Endodermal cell (in vitro differentiated cells): Measurements from ENCODE around the gene NFE2L3. TPM values are rescaled to one million over a fixed set of nuclear protein-coding genes. Genes with fewer than 3 reads are reported as not detected.

ENCODE experiments used
- DNase-seq: peaks from one replicate; pipeline ENCODE4 v3.0.0-alpha.2; 2017
- H3K27ac ChIP-seq: 2 replicates; pipeline ENCODE4 v1.5.1; 2013; ENCODE audit warnings: mild to moderate bottlenecking, low read depth, low read length, moderate library complexity
- H3K27me3 ChIP-seq: 2 replicates; pipeline ENCODE4 v1.6.1; 2013; ENCODE audit warnings: mild to moderate bottlenecking, low read length, moderate library complexity; ENCODE audit not compliant: insufficient read depth, control insufficient read depth, poor library complexity, severe bottlenecking
- H3K36me3 ChIP-seq: 2 replicates; pipeline ENCODE4 v1.7.0; 2013; ENCODE audit warnings: mild to moderate bottlenecking, low read length, moderate library complexity; ENCODE audit not compliant: control insufficient read depth, insufficient read depth
- H3K4me1 ChIP-seq: one replicate; pipeline ENCODE4 v1.7.0; 2013; ENCODE audit warnings: low read length; ENCODE audit not compliant: control insufficient read depth, insufficient read depth
- H3K4me3 ChIP-seq: 2 replicates; pipeline ENCODE4 v1.5.1; 2013; ENCODE audit warnings: mild to moderate bottlenecking, low read length, moderate library complexity
- H3K9ac ChIP-seq: 2 replicates; pipeline ENCODE4 v1.6.1; 2013; ENCODE audit warnings: mild to moderate bottlenecking, low read length, moderate library complexity; ENCODE audit not compliant: poor library complexity, severe bottlenecking; ENCODE audit errors: extremely low read depth
- H3K9me3 ChIP-seq: 2 replicates; pipeline ENCODE4 v1.6.1; 2013; ENCODE audit warnings: mild to moderate bottlenecking, low read length, moderate library complexity; ENCODE audit not compliant: control insufficient read depth
- H3K27ac Mint-ChIP-seq: 2 replicates; pipeline ENCODE4 v1.8.0; 2020; ENCODE audit warnings: mixed read lengths
- H3K27me3 Mint-ChIP-seq: 2 replicates; pipeline ENCODE4 v1.8.0; 2021; ENCODE audit warnings: mild to moderate bottlenecking, mixed read lengths; ENCODE audit not compliant: insufficient read depth
- H3K36me3 Mint-ChIP-seq: 2 replicates; pipeline ENCODE4 v1.8.0; 2020; ENCODE audit warnings: low read depth, mixed read lengths
- H3K4me1 Mint-ChIP-seq: 2 replicates; pipeline ENCODE4 v1.8.0; 2020; ENCODE audit warnings: mixed read lengths
- H3K4me3 Mint-ChIP-seq: 2 replicates; pipeline ENCODE4 v1.8.0; 2020; ENCODE audit warnings: mild to moderate bottlenecking, moderate library complexity, mixed read lengths
- H3K9me3 Mint-ChIP-seq: 2 replicates; pipeline ENCODE4 v1.8.0; 2020; ENCODE audit warnings: mild to moderate bottlenecking, mixed read lengths
- CTCF ChIP-seq: fragments of 200-600 bp; sonication (generic); conservative IDR thresholded peaks from 2 replicates; pipeline ENCODE4 v1.5.0; 2021; ENCODE audit warnings: antibody characterized with exemption, mild to moderate bottlenecking
- WGBS, 2 experiments: methylation state at CpG; one replicate each; pipeline versions ENCODE4 v1.1.5 to v1.1.7; 2013; ENCODE audit warnings: missing lambda C conversion rate in 2 of 2, mixed read lengths in 1 of 2; ENCODE audit not compliant: insufficient coverage in 1 of 2, insufficient read length in 1 of 2; 5-methylcytosine and 5-hydroxymethylcytosine counted together
- total RNA-seq, 2 donors: library from RNA; stranded (reverse); fragmentation: NEBNext Ultra II Directional in 1 of 2; extraction: Animal tissue kit (Norgen Biotek cat#: 25700) in 1 of 2; gene quantifications; 2 replicates in 1 of 2; 3 replicates in 1 of 2; pipeline ENCODE4 v1.2.1, GENCODE V29; 2021

Gene NFE2L3
- total RNA-seq, 2 donors from 2014 or later = 20.2 to 48.4 TPM

GRCh38 chr7:26153241-26153822 lies 1.3 kb downstream of the NFE2L3 start:
- Histone ChIP-seq H3K27me3 (no peaks in the 10 kb centered on the region), H3K9ac (peak overlapping the region; percentile 21), H3K36me3 (no peaks in the 10 kb centered on the region), H3K9me3 (no peaks in the 10 kb centered on the region), H3K4me1 (peaks cover 9% of the 10 kb centered on the region), H3K27ac (no peak overlapping the region), H3K4me3 (peak overlapping the region; percentile 86)
- DNase-seq = peak; percentile 80
- H3K4me3 Mint-ChIP-seq = peak overlapping the region; percentile 90
- peak overlapping the region; percentile 88 for H3K27ac Mint-ChIP-seq
- no peaks in the 10 kb centered on the region for H3K27me3 Mint-ChIP-seq
- H3K9me3 Mint-ChIP-seq = peaks cover 4% of the 10 kb centered on the region
- H3K4me1 Mint-ChIP-seq = peaks cover 37% of the 10 kb centered on the region
- H3K36me3 Mint-ChIP-seq = peaks cover 5% of the 10 kb centered on the region
- 4 to 6% methylated on average over 15 to 18 of the region's 18 CpGs for WGBS, 2 experiments
- peak; percentile 61 for TF ChIP-seq CTCF

GRCh38 chr7:26153823-26154783 lies 2.1 kb downstream of the NFE2L3 start:
- Histone ChIP-seq H3K9me3 (no peaks in the 10 kb centered on the region), H3K4me3 (peak overlapping the region; percentile 86), H3K36me3 (no peaks in the 10 kb centered on the region), H3K27me3 (no peaks in the 10 kb centered on the region), H3K4me1 (peaks cover 9% of the 10 kb centered on the region), H3K9ac (no peak overlapping the region), H3K27ac (no peak overlapping the region)
- peaks cover 5% of the 10 kb centered on the region for H3K36me3 Mint-ChIP-seq
- 56 to 75% methylated on average over 8 to 15 of the region's 15 CpGs for WGBS, 2 experiments
- no peaks in the 10 kb centered on the region for H3K27me3 Mint-ChIP-seq
- peak; percentile 89 for DNase-seq
- TF ChIP-seq CTCF = no peak
- peaks cover 2% of the 10 kb centered on the region for H3K9me3 Mint-ChIP-seq
- H3K4me1 Mint-ChIP-seq = peaks cover 45% of the 10 kb centered on the region
- H3K4me3 Mint-ChIP-seq = peak overlapping the region; percentile 90
- H3K27ac Mint-ChIP-seq = peak overlapping the region; percentile 88

- DNase-seq = peak; percentile 80
- peaks cover 9% of the 10 kb centered on the region for H3K4me1 ChIP-seq
These were observed 3.8 kb downstream of the NFE2L3 start for GRCh38 chr7:26155531-26156375.

More at GRCh38 chr7:26155531-26156375, 3.8 kb downstream of the NFE2L3 start:
- Mint-ChIP-seq H3K4me1 (peaks cover 48% of the 10 kb centered on the region), H3K27ac (peak overlapping the region; percentile 91), H3K36me3 (peaks cover 5% of the 10 kb centered on the region), H3K27me3 (no peaks in the 10 kb centered on the region), H3K9me3 (peaks cover 2% of the 10 kb centered on the region), H3K4me3 (peak overlapping the region; percentile 35)
- no peak overlapping the region for H3K9ac ChIP-seq
- H3K9me3 ChIP-seq = no peaks in the 10 kb centered on the region
- no peaks in the 10 kb centered on the region for H3K36me3 ChIP-seq
- TF ChIP-seq CTCF = peak; percentile 22
- H3K27me3 ChIP-seq = no peaks in the 10 kb centered on the region
- 73 to 86% methylated on average over 2 to 5 of the region's 8 CpGs for WGBS, 2 experiments
- H3K27ac ChIP-seq = no peak overlapping the region
- peak overlapping the region; percentile 51 for H3K4me3 ChIP-seq
